Chondrocyte (in vitro differentiated cells): Measurements from ENCODE around the gene DLGAP4. TPM values are rescaled to one million over a fixed set of nuclear protein-coding genes. Genes with fewer than 3 reads are reported as not detected.
A peak's percentile ranks its signal among the peaks of the same experiment; 100 is the strongest.

Experiments
- DNase-seq: peaks from one replicate; pipeline ENCODE4 v3.0.0; 2021; ENCODE audit warnings: mixed read lengths, low spot score
- H3K27ac Mint-ChIP-seq: one replicate; pipeline ENCODE4 v1.8.0; 2021; ENCODE audit warnings: mild to moderate bottlenecking, moderate library complexity, mixed read lengths; ENCODE audit not compliant: unreplicated experiment
- H3K27me3 Mint-ChIP-seq: 2 replicates; pipeline ENCODE4 v1.8.0; 2021; ENCODE audit warnings: low read depth, mixed read lengths
- H3K36me3 Mint-ChIP-seq: 2 replicates; pipeline ENCODE4 v1.8.0; 2021; ENCODE audit warnings: low read depth, mixed read lengths
- H3K4me1 Mint-ChIP-seq: 2 replicates; pipeline ENCODE4 v1.8.0; 2021; ENCODE audit warnings: low read depth, mild to moderate bottlenecking, mixed read lengths
- H3K4me3 Mint-ChIP-seq: one replicate; pipeline ENCODE4 v1.8.0; 2021; ENCODE audit warnings: mild to moderate bottlenecking, moderate library complexity, mixed read lengths; ENCODE audit not compliant: unreplicated experiment
- H3K9me3 Mint-ChIP-seq: 2 replicates; pipeline ENCODE4 v1.8.0; 2021; ENCODE audit warnings: low read depth, mixed read lengths
- total RNA-seq: library from RNA; stranded (reverse); gene quantifications from 3 replicates; pipeline ENCODE4 v1.2.1, GENCODE V29; 2021
- TF ChIP-seq, protein P1 (sequence below): fragments of 200-600 bp; sonication (generic); IDR thresholded peaks from 2 replicates; pipeline ENCODE4 v1.5.0; 2021; ENCODE audit warnings: antibody characterized with exemption, mild to moderate bottlenecking, moderate library complexity

DLGAP4 gene
- total RNA-seq, 1 donor from 2014 or later, result 161 TPM

GRCh38 chr20:36311141-36311853, 5.2 kb downstream of the DLGAP4 start:
- Mint-ChIP-seq H3K27ac (no peak overlapping the region), H3K9me3 (no peaks in the 10 kb centered on the region), H3K4me1 (no peaks in the 10 kb centered on the region), H3K4me3 (no peak overlapping the region), H3K27me3 (peaks cover 59% of the 10 kb centered on the region), H3K36me3 (no peaks in the 10 kb centered on the region)
- no peak for DNase-seq
- TF ChIP-seq, protein P1, sequence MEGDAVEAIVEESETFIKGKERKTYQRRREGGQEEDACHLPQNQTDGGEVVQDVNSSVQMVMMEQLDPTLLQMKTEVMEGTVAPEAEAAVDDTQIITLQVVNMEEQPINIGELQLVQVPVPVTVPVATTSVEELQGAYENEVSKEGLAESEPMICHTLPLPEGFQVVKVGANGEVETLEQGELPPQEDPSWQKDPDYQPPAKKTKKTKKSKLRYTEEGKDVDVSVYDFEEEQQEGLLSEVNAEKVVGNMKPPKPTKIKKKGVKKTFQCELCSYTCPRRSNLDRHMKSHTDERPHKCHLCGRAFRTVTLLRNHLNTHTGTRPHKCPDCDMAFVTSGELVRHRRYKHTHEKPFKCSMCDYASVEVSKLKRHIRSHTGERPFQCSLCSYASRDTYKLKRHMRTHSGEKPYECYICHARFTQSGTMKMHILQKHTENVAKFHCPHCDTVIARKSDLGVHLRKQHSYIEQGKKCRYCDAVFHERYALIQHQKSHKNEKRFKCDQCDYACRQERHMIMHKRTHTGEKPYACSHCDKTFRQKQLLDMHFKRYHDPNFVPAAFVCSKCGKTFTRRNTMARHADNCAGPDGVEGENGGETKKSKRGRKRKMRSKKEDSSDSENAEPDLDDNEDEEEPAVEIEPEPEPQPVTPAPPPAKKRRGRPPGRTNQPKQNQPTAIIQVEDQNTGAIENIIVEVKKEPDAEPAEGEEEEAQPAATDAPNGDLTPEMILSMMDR, result no peak

DNA sequence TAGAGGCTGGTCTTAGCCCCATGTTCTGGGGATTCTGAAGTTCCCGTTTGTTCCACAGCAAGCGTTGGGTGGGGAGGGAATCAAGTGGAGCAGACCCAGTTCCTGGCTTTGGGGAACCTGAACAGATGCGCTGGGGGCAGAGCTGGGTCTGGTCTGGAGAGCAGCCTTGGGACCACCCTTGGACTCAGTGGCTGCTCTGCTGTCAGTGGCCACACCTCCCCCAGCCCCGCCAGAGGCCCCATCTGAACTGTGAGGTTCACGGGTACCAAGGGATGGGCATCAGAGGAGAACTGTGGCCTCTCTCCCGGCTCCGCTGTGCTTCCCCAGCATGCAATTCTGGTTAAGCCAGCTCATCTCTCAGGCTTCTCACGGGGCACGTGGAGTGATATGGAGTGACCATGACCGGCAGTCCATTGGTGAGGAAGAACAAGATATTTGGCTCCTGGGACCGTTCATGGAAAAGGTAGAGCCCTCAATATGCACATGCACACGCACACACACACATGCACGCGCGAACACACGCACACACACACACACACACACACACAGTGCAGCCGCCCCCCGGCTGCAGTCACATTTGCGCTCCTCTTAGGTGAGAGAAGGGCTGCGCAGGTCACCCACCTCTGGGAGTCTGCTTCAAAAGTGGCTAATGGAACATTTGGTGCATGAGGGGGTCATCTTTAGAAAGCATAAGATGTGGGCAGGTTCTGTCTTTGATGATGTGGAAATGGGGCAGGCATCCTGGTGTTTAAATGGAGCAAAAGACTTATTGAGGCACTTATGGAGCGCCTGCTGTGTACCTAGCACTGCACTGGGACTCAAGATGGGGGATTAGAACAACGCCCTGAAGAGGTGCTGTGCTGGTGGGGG, 6.0 kb downstream of the DLGAP4 start:
- no peaks in the 10 kb centered on the region for H3K4me1 Mint-ChIP-seq
- no peaks in the 10 kb centered on the region for H3K9me3 Mint-ChIP-seq
- H3K27me3 Mint-ChIP-seq, result peaks cover 60% of the 10 kb centered on the region
- no peaks in the 10 kb centered on the region for H3K36me3 Mint-ChIP-seq
- no peak overlapping the region for H3K4me3 Mint-ChIP-seq
- H3K27ac Mint-ChIP-seq, result no peak overlapping the region
- TF ChIP-seq, protein P1, result no peak
- DNase-seq, result no peak

GRCh38 chr20:36312724-36313441, 6.7 kb downstream of the DLGAP4 start:
- Mint-ChIP-seq H3K4me1 (no peaks in the 10 kb centered on the region), H3K4me3 (no peak overlapping the region), H3K27ac (no peak overlapping the region), H3K36me3 (no peaks in the 10 kb centered on the region), H3K27me3 (peaks cover 57% of the 10 kb centered on the region), H3K9me3 (no peaks in the 10 kb centered on the region)
- no peak for DNase-seq
- TF ChIP-seq, protein P1, result no peak

DNA sequence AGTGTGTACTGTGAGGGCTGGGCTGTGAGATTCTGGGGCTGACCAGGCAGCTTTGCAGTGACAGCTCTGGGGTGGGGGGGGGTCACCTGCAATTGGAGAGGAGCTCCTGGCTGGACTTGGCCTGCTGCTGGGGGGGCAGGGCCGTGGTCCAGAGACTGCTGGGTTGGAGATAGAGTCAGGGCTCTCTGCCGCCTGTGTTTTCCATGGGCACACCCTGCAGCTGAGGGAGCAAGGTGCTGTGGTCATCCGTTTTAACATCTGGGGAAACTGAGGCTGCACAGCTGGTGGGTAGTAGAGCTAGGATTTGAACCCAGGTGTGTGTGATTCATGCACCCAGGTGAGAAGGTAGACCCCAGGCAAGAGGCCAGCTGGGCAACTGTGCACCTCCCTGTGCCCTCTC, 7.3 kb downstream of the DLGAP4 start:
- no peaks in the 10 kb centered on the region for H3K9me3 Mint-ChIP-seq
- H3K4me1 Mint-ChIP-seq, result no peaks in the 10 kb centered on the region
- H3K27ac Mint-ChIP-seq, result no peak overlapping the region
- H3K4me3 Mint-ChIP-seq, result no peak overlapping the region
- no peak for DNase-seq
- H3K36me3 Mint-ChIP-seq, result no peaks in the 10 kb centered on the region
- H3K27me3 Mint-ChIP-seq, result peaks cover 55% of the 10 kb centered on the region
- TF ChIP-seq, protein P1, result no peak

DNA sequence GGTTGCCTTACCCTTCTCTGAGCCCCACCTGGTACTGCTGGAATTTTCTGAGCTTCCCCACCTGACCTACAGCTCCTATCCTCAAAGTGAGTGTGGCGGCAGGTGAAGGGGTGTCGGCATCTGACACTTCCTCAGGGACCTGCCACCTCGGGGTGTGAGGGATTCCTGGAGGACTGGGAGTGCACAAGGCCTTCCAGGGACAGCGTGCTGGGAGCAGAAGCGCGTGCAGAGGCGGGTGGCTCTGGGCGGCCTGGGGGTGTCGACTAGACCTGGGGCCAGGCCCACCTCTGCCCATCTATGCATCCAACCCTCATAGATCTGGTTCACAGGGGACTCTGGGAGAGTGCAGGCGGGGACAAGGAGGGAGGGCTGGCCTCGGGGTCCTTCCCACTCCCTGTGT, 7.8 kb downstream of the DLGAP4 start:
- TF ChIP-seq, protein P1, result no peak
- Mint-ChIP-seq H3K27me3 (peaks cover 55% of the 10 kb centered on the region), H3K27ac (no peak overlapping the region), H3K4me3 (no peak overlapping the region), H3K4me1 (no peaks in the 10 kb centered on the region), H3K36me3 (no peaks in the 10 kb centered on the region), H3K9me3 (no peaks in the 10 kb centered on the region)
- DNase-seq, result peak; percentile 92
